H9 (cell line): ENCODE measurements around the gene ARL2BP. TPM values are rescaled to one million over a fixed set of nuclear protein-coding genes. Genes with fewer than 3 reads are reported as not detected.
A peak's percentile ranks its signal among the peaks of the same experiment; 100 is the strongest.

ENCODE experiments used
- DNase-seq: peaks from one replicate; pipeline ENCODE4 v3.0.0-alpha.2; 2017
- H2AFZ ChIP-seq: one replicate; pipeline ENCODE4 v1.6.1; 2013; ENCODE audit warnings: mild to moderate bottlenecking, low read length, control low read depth, moderate library complexity
- H2AK5ac ChIP-seq: 2 replicates; pipeline ENCODE4 v1.6.1; 2013; ENCODE audit warnings: low read length, control low read depth, mixed read lengths; ENCODE audit not compliant: insufficient read length
- H2BK120ac ChIP-seq: one replicate; pipeline ENCODE4 v1.6.1; 2013; ENCODE audit warnings: low read depth, mild to moderate bottlenecking, low read length, control low read depth, inconsistent platforms; ENCODE audit not compliant: poor library complexity, severe bottlenecking
- H2BK12ac ChIP-seq: 2 replicates; pipeline ENCODE4 v1.6.1; 2013; ENCODE audit warnings: low read length, control low read depth, mixed read lengths, low read depth; ENCODE audit not compliant: insufficient read length
- H2BK15ac ChIP-seq: 2 replicates; pipeline ENCODE4 v1.6.1; 2013; ENCODE audit warnings: low read depth, low read length, control low read depth
- H2BK20ac ChIP-seq: one replicate; pipeline ENCODE4 v1.6.1; 2013; ENCODE audit warnings: low read depth, mild to moderate bottlenecking, low read length, control low read depth, inconsistent platforms; ENCODE audit not compliant: poor library complexity, severe bottlenecking
- H2BK5ac ChIP-seq: 2 replicates; pipeline ENCODE4 v1.6.1; 2013; ENCODE audit warnings: low read length, control low read depth, mixed read lengths; ENCODE audit not compliant: insufficient read length
- H3K14ac ChIP-seq: 2 replicates; pipeline ENCODE4 v1.6.1; 2013; ENCODE audit warnings: low read length, control low read depth; ENCODE audit not compliant: insufficient read depth
- H3K18ac ChIP-seq: 2 replicates; pipeline ENCODE4 v1.6.1; 2013; ENCODE audit warnings: low read depth, mild to moderate bottlenecking, mixed read lengths, low read length, control low read depth; ENCODE audit not compliant: insufficient read length
- H3K23ac ChIP-seq: 2 replicates; pipeline ENCODE4 v1.6.1; 2013; ENCODE audit warnings: low read length, control low read depth, mixed read lengths, low read depth; ENCODE audit not compliant: insufficient read length
- H3K23me2 ChIP-seq: 2 replicates; pipeline ENCODE4 v1.6.1; 2013; ENCODE audit warnings: low read depth, mild to moderate bottlenecking, mixed read lengths, low read length, control low read depth; ENCODE audit not compliant: insufficient read length, poor library complexity, severe bottlenecking
- H3K27ac ChIP-seq: 2 replicates; pipeline ENCODE4 v1.5.1; 2013; ENCODE audit warnings: low read length, control low read depth, mixed read lengths, low read depth; ENCODE audit not compliant: insufficient read length
- H3K27me3 ChIP-seq: 2 replicates; pipeline ENCODE4 v1.6.1; 2013; ENCODE audit warnings: low read length, control low read depth, inconsistent platforms; ENCODE audit not compliant: insufficient read depth
- H3K4ac ChIP-seq: 2 replicates; pipeline ENCODE4 v1.6.1; 2013; ENCODE audit warnings: low read depth, mild to moderate bottlenecking, control low read depth, inconsistent platforms, low read length, moderate library complexity
- H3K4me1 ChIP-seq: 2 replicates; pipeline ENCODE4 v1.6.1; 2013; ENCODE audit warnings: low read length, control low read depth, inconsistent platforms; ENCODE audit not compliant: insufficient read depth
- H3K4me2 ChIP-seq: 2 replicates; pipeline ENCODE4 v1.6.1; 2013; ENCODE audit warnings: low read length, control low read depth, mixed read lengths; ENCODE audit not compliant: insufficient read length, insufficient read depth
- H3K56ac ChIP-seq: 2 replicates; pipeline ENCODE4 v1.6.1; 2013; ENCODE audit warnings: low read depth, mild to moderate bottlenecking, mixed read lengths, low read length, control low read depth; ENCODE audit not compliant: insufficient read length
- H3K79me1 ChIP-seq: 2 replicates; pipeline ENCODE4 v1.6.1; 2013; ENCODE audit warnings: low read depth, mild to moderate bottlenecking, moderate library complexity, low read length, control low read depth, inconsistent platforms; ENCODE audit not compliant: insufficient read depth, poor library complexity, severe bottlenecking
- H3K79me2 ChIP-seq: 2 replicates; pipeline ENCODE4 v1.6.1; 2013; ENCODE audit warnings: low read length, control low read depth, inconsistent platforms; ENCODE audit not compliant: insufficient read depth
- H3K9ac ChIP-seq: 2 replicates; pipeline ENCODE4 v1.6.1; 2013; ENCODE audit warnings: low read length, control low read depth, mixed read lengths; ENCODE audit not compliant: insufficient read length; ENCODE audit errors: extremely low read depth
- H3K9me3 ChIP-seq: one replicate; pipeline ENCODE4 v1.6.1; 2013; ENCODE audit warnings: low read depth, low read length, inconsistent platforms; ENCODE audit not compliant: control insufficient read depth
- H3T11ph ChIP-seq: one replicate; pipeline ENCODE4 v1.6.1; 2013; ENCODE audit warnings: mild to moderate bottlenecking, low read length, control low read depth, inconsistent platforms
- H4K20me1 ChIP-seq: one replicate; pipeline ENCODE4 v1.6.1; 2013; ENCODE audit not compliant: control insufficient read depth, insufficient read length, insufficient read depth
- H4K5ac ChIP-seq: 2 replicates; pipeline ENCODE4 v1.6.1; 2013; ENCODE audit warnings: low read depth, mild to moderate bottlenecking, mixed read lengths, low read length, control low read depth; ENCODE audit not compliant: insufficient read length
- H4K8ac ChIP-seq: replicated peaks from 2 replicates; pipeline ENCODE4 v1.6.1; 2013; ENCODE audit warnings: low read length, control low read depth, mixed read lengths, low read depth; ENCODE audit not compliant: insufficient read length
- H4K91ac ChIP-seq: 2 replicates; pipeline ENCODE4 v1.6.1; 2013; ENCODE audit warnings: low read depth, mild to moderate bottlenecking, moderate library complexity, mixed read lengths, low read length, control low read depth; ENCODE audit not compliant: insufficient read length
- H3K27ac Mint-ChIP-seq, 3 experiments: 2 replicates in 2 of 3; 3 replicates in 1 of 3; pipeline ENCODE4 v1.8.0; 2020 to 2021; ENCODE audit warnings: mixed read lengths in 3 of 3, mild to moderate bottlenecking in 1 of 3, moderate library complexity in 1 of 3
- H3K27me3 Mint-ChIP-seq: 2 replicates; pipeline ENCODE4 v1.8.0; 2021; ENCODE audit warnings: low read depth, mild to moderate bottlenecking, moderate library complexity, mixed read lengths
- H3K36me3 Mint-ChIP-seq, 3 experiments: 2 replicates in 2 of 3; 3 replicates in 1 of 3; pipeline ENCODE4 v1.8.0; 2020 to 2021; ENCODE audit warnings: low read depth in 3 of 3, mixed read lengths in 3 of 3; ENCODE audit not compliant: insufficient read depth in 1 of 3
- H3K4me1 Mint-ChIP-seq, 2 experiments: 2 replicates each; pipeline ENCODE4 v1.8.0; 2020; ENCODE audit warnings: mixed read lengths in 2 of 2
- H3K4me3 Mint-ChIP-seq, 2 experiments: 2 replicates in 1 of 2; 3 replicates in 1 of 2; pipeline ENCODE4 v1.8.0; 2020 to 2021; ENCODE audit warnings: mild to moderate bottlenecking in 2 of 2, mixed read lengths in 2 of 2, moderate library complexity in 1 of 2
- H3K9me3 Mint-ChIP-seq, 2 experiments: 2 replicates in 1 of 2; 3 replicates in 1 of 2; pipeline ENCODE4 v1.8.0; 2020; ENCODE audit warnings: mild to moderate bottlenecking in 2 of 2, mixed read lengths in 2 of 2, moderate library complexity in 1 of 2
- CTCF ChIP-seq: fragments of 200-600 bp; sonication (generic); conservative IDR thresholded peaks from 3 replicates; pipeline ENCODE4 v1.8.0; 2021; ENCODE audit warnings: antibody characterized with exemption, mild to moderate bottlenecking
- WGBS: extraction: QIAGEN DNeasy Blood & Tissue Kit; methylation state at CpG from one replicate; pipeline ENCODE4 v1.1.7; 2013; ENCODE audit warnings: missing lambda C conversion rate, low lambda C conversion rate, mixed read lengths; ENCODE audit not compliant: insufficient read length; ENCODE audit errors: extremely low coverage; 5-methylcytosine and 5-hydroxymethylcytosine counted together
- total RNA-seq: library from RNA; stranded (reverse); gene quantifications from 2 replicates; pipeline ENCODE4 v1.2.1, GENCODE V29; 2021

Gene ARL2BP
- total RNA-seq, 1 experiment from 2014 or later = 18.0 TPM

GRCh38 chr16:57299009-57299718 is 54.1 kb downstream of the ARL2BP start:
- DNase-seq = no peak
- no peaks in the 10 kb centered on the region for H3K9me3 ChIP-seq
- peak overlapping the region; percentile 86 for H2AFZ ChIP-seq
- H3K27me3 Mint-ChIP-seq = peaks cover 6% of the 10 kb centered on the region; the same call in 1 of the 2 replicates
- H3K9ac ChIP-seq = peak overlapping the region; percentile 56
- no peaks in the 10 kb centered on the region for H3K79me1 ChIP-seq
- no peak overlapping the region for H3K27ac ChIP-seq
- no peak overlapping the region for H3K56ac ChIP-seq
- no peaks in the 10 kb centered on the region for H3K36me3 Mint-ChIP-seq
- no peaks in the 10 kb centered on the region for H3K4me1 ChIP-seq
- no peak overlapping the region for H2BK120ac ChIP-seq
- no peak overlapping the region for H3K23ac ChIP-seq
- TF ChIP-seq CTCF = no peak; the same call in 1 of the 3 replicates
- no peak overlapping the region for H2BK15ac ChIP-seq
- H3K9me3 Mint-ChIP-seq = peaks cover 0 to 2% of the 10 kb centered on the region in 2 experiments; a peak in 1 of 5 replicates
- H2BK20ac ChIP-seq = no peak overlapping the region
- no peak overlapping the region for H4K91ac ChIP-seq
- H2BK5ac ChIP-seq = no peak overlapping the region
- no peak overlapping the region for H4K8ac ChIP-seq
- H3K4ac ChIP-seq = no peak overlapping the region
- H4K5ac ChIP-seq = no peak overlapping the region
- no peak overlapping the region for H3K4me3 Mint-ChIP-seq
- H3T11ph ChIP-seq = no peak overlapping the region
- H3K4me2 ChIP-seq = peak overlapping the region; percentile 62
- no peak overlapping the region for H2BK12ac ChIP-seq
- no peak overlapping the region for H3K18ac ChIP-seq
- H2AK5ac ChIP-seq = no peak overlapping the region
- no peak overlapping the region for H3K27ac Mint-ChIP-seq
- no peak overlapping the region for H3K14ac ChIP-seq
- H4K20me1 ChIP-seq = no peaks in the 10 kb centered on the region
- no peaks in the 10 kb centered on the region for H3K79me2 ChIP-seq
- peaks cover 4% of the 10 kb centered on the region for H3K23me2 ChIP-seq
- no CpG with 5 or more reads among the region's 14 CpGs for WGBS
- no peaks in the 10 kb centered on the region for H3K27me3 ChIP-seq
- peaks cover 15 to 17% of the 10 kb centered on the region in 2 experiments for H3K4me1 Mint-ChIP-seq
